HepG2 (cell line): Measurements from ENCODE around the gene GNGT2. TPM values are rescaled to one million over a fixed set of nuclear protein-coding genes. Genes with fewer than 3 reads are reported as not detected.
A peak's percentile ranks its signal among the peaks of the same experiment; 100 is the strongest.

ENCODE experiments used
- HDAC2 ChIP-seq: sonication (generic); formaldehyde crosslinking; IDR thresholded peaks from 2 replicates; pipeline ENCODE4 v1.4.0; 2020; ENCODE audit warnings: missing genetic modification reagents
- MAFK ChIP-seq, 2 experiments: IDR thresholded peaks in 1 of 2; conservative IDR thresholded peaks in 1 of 2; 2 replicates each; pipeline ENCODE4 v1.6.1; 2011; ENCODE audit warnings: improper control_type of control experiment in 2 of 2, low read length in 2 of 2
- MED8 ChIP-seq: sonication (generic); formaldehyde crosslinking; IDR thresholded peaks from 2 replicates; pipeline ENCODE4 v1.8.1; 2023; ENCODE audit warnings: mild to moderate bottlenecking, missing genetic modification reagents; ENCODE audit not compliant: insufficient replicate concordance
- MZF1 ChIP-seq: sonication (generic); formaldehyde crosslinking; IDR thresholded peaks from 2 replicates; pipeline ENCODE4 v1.8.1; 2023; ENCODE audit warnings: mild to moderate bottlenecking, missing genetic modification reagents, borderline replicate concordance
- SAFB2 ChIP-seq: sonication (generic); formaldehyde crosslinking; IDR thresholded peaks from 2 replicates; pipeline ENCODE4 v1.5.1; 2020; ENCODE audit warnings: missing genetic modification reagents, low read depth, mild to moderate bottlenecking, borderline replicate concordance
- TCF7 ChIP-seq: sonication (generic); IDR thresholded peaks from 2 replicates; pipeline ENCODE4 v1.6.1; 2016; ENCODE audit warnings: antibody characterized with exemption, low read depth
- ZNF724P ChIP-seq: sonication (generic); formaldehyde crosslinking; IDR thresholded peaks from 2 replicates; pipeline ENCODE4 v1.8.0; 2022; ENCODE audit warnings: missing genetic modification reagents, borderline replicate concordance
- ZNF782 ChIP-seq: sonication (generic); formaldehyde crosslinking; IDR thresholded peaks from 2 replicates; pipeline ENCODE4 v1.4.0; 2020; ENCODE audit warnings: missing genetic modification reagents, mild to moderate bottlenecking, borderline replicate concordance
- polyA plus RNA-seq, 8 experiments: library from polyadenylated mRNA; depleted of rRNA in 3 of 8; stranded (reverse) in 7 of 8; unstranded in 1 of 8; fragments of >200 nt; fragmentation: Illumina TruSeq in 4 of 8; extraction: Trizol in 4 of 8; gene quantifications; 2 replicates each; pipeline versions ENCODE4 v1.2.1 to v1.2.3, GENCODE V29; 2011 to 2016; ENCODE audit warnings: low read depth in 4 of 8, missing spikeins in 1 of 8, mixed read lengths in 1 of 8; ENCODE audit not compliant: insufficient read depth in 1 of 8
- total RNA-seq, 5 experiments: library from RNA; depleted of rRNA; stranded (reverse); fragments of >200 nt; fragmentation: Illumina TruSeq; extraction: Trizol; gene quantifications; 2 replicates each; pipeline ENCODE4 v1.2.3, GENCODE V29; 2016; ENCODE audit warnings: low read depth in 1 of 5
- TF ChIP-seq, protein P1 (sequence below): sonication (generic); formaldehyde crosslinking; IDR thresholded peaks from 2 replicates; pipeline ENCODE4 v1.8.1; 2022; ENCODE audit warnings: mild to moderate bottlenecking, missing genetic modification reagents
- TF ChIP-seq, protein P2 (sequence below): sonication (generic); formaldehyde crosslinking; IDR thresholded peaks from 2 replicates; pipeline ENCODE4 v1.8.1; 2023; ENCODE audit warnings: missing genetic modification reagents, mild to moderate bottlenecking, borderline replicate concordance
- TF ChIP-seq, protein P3 (sequence below): sonication (generic); formaldehyde crosslinking; IDR thresholded peaks from 2 replicates; pipeline ENCODE4 v1.5.0; 2020; ENCODE audit warnings: mild to moderate bottlenecking, missing genetic modification reagents, borderline replicate concordance
- TF ChIP-seq, protein P4 (sequence below): sonication (generic); formaldehyde crosslinking; IDR thresholded peaks from 2 replicates; pipeline ENCODE4 v1.8.1; 2023; ENCODE audit warnings: missing genetic modification reagents, inconsistent platforms, borderline replicate concordance
- TF ChIP-seq, protein P5 (sequence below): sonication (generic); formaldehyde crosslinking; IDR thresholded peaks from 2 replicates; pipeline ENCODE4 v1.4.0; 2020; ENCODE audit warnings: missing genetic modification reagents, borderline replicate concordance

GNGT2 gene
- total and polyA plus RNA-seq, 2 of the 13 experiments (the other 11 are each of a cell fraction or from before 2014, with no cell fraction given): not detected

DNA sequence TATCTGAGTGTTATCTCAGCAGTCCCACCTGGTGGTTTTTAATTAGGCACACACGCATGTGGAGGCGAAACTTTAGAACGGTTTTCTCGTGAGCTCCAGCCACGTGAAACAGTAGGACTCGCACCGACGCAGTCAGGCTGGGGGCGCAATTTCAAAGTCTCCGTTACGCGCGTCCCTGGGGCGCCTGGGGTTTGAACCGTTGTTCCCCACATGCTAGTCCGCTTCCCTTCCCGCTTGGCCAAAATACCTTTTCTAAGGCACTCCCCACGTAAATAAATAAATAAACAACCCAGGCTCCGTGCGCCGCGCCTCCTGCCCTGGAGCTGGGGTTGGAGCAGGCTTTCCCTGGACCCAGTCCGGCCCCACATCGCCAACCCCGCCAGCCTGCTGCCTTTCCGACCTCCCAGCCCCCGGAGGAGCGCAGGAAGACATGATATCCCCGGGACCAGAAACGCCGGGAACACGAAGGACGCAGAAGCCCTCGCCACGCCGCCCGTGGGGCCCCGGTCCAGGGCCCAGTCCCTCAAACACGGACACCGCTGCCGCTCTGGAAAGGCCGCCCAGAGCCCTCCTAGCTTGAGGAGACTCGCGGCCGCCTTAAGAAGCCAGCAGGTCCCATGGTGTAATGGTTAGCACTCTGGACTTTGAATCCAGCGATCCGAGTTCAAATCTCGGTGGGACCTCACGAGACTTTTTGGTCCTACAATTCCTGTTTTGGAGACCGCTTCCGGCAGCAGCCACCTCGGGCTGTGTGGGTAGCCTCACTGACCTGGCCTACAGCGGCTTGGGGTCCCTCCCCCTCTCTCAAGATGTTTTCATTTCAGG, 18.2 kb downstream of the GNGT2 start (continued):
- TF ChIP-seq MED8 (CRISPR knock-in tag) (no peak), MAFK (conservative IDR thresholded peaks at IDR 0.05 in 1 of 2, IDR thresholded peaks at IDR 0.05 in 1 of 2; ENCODE audit: low read length in 2 of 2) (no peak), SAFB2 (no peak; the same call in 1 of the 2 replicates), TCF7 (no peak), ZNF724P (CRISPR knock-in tag) (peak; percentile 97; the same call in 1 of the 2 replicates), ZNF782 (CRISPR knock-in tag) (peak; percentile 98), HDAC2 (CRISPR knock-in tag) (peak; percentile 58), MZF1 (CRISPR knock-in tag) (no peak; the same call in 1 of the 2 replicates)
- TF ChIP-seq, protein P1, sequence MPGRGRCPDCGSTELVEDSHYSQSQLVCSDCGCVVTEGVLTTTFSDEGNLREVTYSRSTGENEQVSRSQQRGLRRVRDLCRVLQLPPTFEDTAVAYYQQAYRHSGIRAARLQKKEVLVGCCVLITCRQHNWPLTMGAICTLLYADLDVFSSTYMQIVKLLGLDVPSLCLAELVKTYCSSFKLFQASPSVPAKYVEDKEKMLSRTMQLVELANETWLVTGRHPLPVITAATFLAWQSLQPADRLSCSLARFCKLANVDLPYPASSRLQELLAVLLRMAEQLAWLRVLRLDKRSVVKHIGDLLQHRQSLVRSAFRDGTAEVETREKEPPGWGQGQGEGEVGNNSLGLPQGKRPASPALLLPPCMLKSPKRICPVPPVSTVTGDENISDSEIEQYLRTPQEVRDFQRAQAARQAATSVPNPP (CRISPR knock-in tag): peak; percentile 98
- TF ChIP-seq, protein P2, sequence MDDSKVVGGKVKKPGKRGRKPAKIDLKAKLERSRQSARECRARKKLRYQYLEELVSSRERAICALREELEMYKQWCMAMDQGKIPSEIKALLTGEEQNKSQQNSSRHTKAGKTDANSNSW (CRISPR knock-in tag): peak; percentile 95
- TF ChIP-seq, protein P3, sequence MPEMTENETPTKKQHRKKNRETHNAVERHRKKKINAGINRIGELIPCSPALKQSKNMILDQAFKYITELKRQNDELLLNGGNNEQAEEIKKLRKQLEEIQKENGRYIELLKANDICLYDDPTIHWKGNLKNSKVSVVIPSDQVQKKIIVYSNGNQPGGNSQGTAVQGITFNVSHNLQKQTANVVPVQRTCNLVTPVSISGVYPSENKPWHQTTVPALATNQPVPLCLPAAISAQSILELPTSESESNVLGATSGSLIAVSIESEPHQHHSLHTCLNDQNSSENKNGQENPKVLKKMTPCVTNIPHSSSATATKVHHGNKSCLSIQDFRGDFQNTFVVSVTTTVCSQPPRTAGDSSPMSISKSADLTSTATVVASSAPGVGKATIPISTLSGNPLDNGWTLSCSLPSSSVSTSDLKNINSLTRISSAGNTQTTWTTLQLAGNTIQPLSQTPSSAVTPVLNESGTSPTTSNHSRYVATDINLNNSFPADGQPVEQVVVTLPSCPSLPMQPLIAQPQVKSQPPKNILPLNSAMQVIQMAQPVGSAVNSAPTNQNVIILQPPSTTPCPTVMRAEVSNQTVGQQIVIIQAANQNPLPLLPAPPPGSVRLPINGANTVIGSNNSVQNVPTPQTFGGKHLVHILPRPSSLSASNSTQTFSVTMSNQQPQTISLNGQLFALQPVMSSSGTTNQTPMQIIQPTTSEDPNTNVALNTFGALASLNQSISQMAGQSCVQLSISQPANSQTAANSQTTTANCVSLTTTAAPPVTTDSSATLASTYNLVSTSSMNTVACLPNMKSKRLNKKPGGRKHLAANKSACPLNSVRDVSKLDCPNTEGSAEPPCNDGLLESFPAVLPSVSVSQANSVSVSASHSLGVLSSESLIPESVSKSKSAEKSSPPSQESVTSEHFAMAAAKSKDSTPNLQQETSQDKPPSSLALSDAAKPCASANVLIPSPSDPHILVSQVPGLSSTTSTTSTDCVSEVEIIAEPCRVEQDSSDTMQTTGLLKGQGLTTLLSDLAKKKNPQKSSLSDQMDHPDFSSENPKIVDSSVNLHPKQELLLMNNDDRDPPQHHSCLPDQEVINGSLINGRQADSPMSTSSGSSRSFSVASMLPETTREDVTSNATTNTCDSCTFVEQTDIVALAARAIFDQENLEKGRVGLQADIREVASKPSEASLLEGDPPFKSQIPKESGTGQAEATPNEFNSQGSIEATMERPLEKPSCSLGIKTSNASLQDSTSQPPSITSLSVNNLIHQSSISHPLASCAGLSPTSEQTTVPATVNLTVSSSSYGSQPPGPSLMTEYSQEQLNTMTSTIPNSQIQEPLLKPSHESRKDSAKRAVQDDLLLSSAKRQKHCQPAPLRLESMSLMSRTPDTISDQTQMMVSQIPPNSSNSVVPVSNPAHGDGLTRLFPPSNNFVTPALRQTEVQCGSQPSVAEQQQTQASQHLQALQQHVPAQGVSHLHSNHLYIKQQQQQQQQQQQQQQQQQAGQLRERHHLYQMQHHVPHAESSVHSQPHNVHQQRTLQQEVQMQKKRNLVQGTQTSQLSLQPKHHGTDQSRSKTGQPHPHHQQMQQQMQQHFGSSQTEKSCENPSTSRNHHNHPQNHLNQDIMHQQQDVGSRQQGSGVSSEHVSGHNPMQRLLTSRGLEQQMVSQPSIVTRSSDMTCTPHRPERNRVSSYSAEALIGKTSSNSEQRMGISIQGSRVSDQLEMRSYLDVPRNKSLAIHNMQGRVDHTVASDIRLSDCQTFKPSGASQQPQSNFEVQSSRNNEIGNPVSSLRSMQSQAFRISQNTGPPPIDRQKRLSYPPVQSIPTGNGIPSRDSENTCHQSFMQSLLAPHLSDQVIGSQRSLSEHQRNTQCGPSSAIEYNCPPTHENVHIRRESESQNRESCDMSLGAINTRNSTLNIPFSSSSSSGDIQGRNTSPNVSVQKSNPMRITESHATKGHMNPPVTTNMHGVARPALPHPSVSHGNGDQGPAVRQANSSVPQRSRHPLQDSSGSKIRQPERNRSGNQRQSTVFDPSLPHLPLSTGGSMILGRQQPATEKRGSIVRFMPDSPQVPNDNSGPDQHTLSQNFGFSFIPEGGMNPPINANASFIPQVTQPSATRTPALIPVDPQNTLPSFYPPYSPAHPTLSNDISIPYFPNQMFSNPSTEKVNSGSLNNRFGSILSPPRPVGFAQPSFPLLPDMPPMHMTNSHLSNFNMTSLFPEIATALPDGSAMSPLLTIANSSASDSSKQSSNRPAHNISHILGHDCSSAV (CRISPR knock-in tag): peak; percentile 85; the same call in 1 of the 2 replicates
- TF ChIP-seq, protein P4, sequence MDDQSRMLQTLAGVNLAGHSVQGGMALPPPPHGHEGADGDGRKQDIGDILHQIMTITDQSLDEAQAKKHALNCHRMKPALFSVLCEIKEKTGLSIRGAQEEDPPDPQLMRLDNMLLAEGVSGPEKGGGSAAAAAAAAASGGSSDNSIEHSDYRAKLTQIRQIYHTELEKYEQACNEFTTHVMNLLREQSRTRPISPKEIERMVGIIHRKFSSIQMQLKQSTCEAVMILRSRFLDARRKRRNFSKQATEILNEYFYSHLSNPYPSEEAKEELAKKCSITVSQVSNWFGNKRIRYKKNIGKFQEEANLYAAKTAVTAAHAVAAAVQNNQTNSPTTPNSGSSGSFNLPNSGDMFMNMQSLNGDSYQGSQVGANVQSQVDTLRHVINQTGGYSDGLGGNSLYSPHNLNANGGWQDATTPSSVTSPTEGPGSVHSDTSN (CRISPR knock-in tag): peak; percentile 39; the same call in 1 of the 2 replicates
- TF ChIP-seq, protein P5, sequence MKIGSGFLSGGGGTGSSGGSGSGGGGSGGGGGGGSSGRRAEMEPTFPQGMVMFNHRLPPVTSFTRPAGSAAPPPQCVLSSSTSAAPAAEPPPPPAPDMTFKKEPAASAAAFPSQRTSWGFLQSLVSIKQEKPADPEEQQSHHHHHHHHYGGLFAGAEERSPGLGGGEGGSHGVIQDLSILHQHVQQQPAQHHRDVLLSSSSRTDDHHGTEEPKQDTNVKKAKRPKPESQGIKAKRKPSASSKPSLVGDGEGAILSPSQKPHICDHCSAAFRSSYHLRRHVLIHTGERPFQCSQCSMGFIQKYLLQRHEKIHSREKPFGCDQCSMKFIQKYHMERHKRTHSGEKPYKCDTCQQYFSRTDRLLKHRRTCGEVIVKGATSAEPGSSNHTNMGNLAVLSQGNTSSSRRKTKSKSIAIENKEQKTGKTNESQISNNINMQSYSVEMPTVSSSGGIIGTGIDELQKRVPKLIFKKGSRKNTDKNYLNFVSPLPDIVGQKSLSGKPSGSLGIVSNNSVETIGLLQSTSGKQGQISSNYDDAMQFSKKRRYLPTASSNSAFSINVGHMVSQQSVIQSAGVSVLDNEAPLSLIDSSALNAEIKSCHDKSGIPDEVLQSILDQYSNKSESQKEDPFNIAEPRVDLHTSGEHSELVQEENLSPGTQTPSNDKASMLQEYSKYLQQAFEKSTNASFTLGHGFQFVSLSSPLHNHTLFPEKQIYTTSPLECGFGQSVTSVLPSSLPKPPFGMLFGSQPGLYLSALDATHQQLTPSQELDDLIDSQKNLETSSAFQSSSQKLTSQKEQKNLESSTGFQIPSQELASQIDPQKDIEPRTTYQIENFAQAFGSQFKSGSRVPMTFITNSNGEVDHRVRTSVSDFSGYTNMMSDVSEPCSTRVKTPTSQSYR: peak; percentile 54; the same call in 1 of the 2 replicates
